ENCODE data around the gene ERGIC2. TPM values are rescaled to one million over a fixed set of nuclear protein-coding genes. Genes with fewer than 3 reads are reported as not detected.

ERGIC2 gene
- polyA plus RNA-seq, 3 donors: 5.9 to 59.0 (median 52.7) TPM

DNA sequence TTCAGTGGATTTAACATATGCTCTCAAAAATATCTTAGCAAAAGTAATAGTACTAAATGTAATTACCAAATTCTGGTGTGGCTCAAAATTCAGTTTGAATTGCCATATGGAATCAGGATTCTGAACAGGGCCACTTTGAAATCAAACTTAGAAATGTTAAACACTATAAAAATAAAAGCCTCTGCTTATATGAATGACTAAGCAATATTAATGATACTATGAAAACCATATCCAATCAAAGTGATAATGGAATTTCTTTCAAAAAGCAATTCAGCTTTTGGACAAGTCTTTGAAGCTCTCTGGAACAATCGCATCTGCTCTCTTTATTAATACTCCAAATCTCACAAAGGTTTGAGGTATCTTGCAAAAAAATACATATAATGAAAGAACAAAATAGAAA lies 51.6 kb downstream of the ERGIC2 start:
- intact Hi-C loops (cut with micrococcal nuclease): no loop called here
- Histone ChIP-seq H3K4me2 (replicated peaks; ENCODE audit: extremely low read depth, low read length, poor library complexity, severe bottlenecking) (no peak overlapping the region), H3K79me2 (ENCODE audit: insufficient read depth, low read length) (no peaks in the 10 kb centered on the region), H2AFZ (ENCODE audit: insufficient read depth, low read depth, low read length, poor library complexity, severe bottlenecking) (no peak overlapping the region), H3K9me3 (replicated peaks in 1 of 2; ENCODE audit: control insufficient read depth in 1 of 2, insufficient read depth in 1 of 2, low read length in 2 of 2) (no peaks in the 10 kb centered on the region), H3K4me1 (ENCODE audit: control insufficient read depth in 1 of 2, insufficient read depth in 2 of 2, low read length in 2 of 2) (no peaks in the 10 kb centered on the region), H3K27ac (ENCODE audit: low read depth in 1 of 2, low read length in 2 of 2) (no peak overlapping the region), H3K36me3 (replicated peaks in 1 of 2; ENCODE audit: control insufficient read depth in 1 of 2, insufficient read depth in 2 of 2, low read length in 2 of 2) (peaks cover 1 to 30% of the 10 kb centered on the region in 2 donors), H3K27me3 (ENCODE audit: control insufficient read depth in 2 of 2, insufficient read depth in 2 of 2, low read length in 2 of 2) (no peaks in the 10 kb centered on the region), H3K9ac (ENCODE audit: insufficient read depth, low read length, poor library complexity, severe bottlenecking) (no peak overlapping the region), H3K4me3 (replicated peaks in 1 of 3; ENCODE audit: low read depth in 2 of 3, low read length in 3 of 3) (no peak overlapping the region), H4K20me1 (ENCODE audit: insufficient read depth, low read length) (no peaks in the 10 kb centered on the region)
- Mint-ChIP-seq H3K4me3 (no peak overlapping the region), H3K9me3 (peaks cover 0 to 3% (median 1%) of the 10 kb centered on the region in 7 donors), H3K27ac (no peak overlapping the region), H3K4me1 (no peaks in the 10 kb centered on the region), H3K36me3 (peaks cover 36 to 38% of the 10 kb centered on the region in 2 donors), H3K27me3 (ENCODE audit: low read depth in 3 of 3) (no peaks in the 10 kb centered on the region)
- TF ChIP-seq, protein P1, sequence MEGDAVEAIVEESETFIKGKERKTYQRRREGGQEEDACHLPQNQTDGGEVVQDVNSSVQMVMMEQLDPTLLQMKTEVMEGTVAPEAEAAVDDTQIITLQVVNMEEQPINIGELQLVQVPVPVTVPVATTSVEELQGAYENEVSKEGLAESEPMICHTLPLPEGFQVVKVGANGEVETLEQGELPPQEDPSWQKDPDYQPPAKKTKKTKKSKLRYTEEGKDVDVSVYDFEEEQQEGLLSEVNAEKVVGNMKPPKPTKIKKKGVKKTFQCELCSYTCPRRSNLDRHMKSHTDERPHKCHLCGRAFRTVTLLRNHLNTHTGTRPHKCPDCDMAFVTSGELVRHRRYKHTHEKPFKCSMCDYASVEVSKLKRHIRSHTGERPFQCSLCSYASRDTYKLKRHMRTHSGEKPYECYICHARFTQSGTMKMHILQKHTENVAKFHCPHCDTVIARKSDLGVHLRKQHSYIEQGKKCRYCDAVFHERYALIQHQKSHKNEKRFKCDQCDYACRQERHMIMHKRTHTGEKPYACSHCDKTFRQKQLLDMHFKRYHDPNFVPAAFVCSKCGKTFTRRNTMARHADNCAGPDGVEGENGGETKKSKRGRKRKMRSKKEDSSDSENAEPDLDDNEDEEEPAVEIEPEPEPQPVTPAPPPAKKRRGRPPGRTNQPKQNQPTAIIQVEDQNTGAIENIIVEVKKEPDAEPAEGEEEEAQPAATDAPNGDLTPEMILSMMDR (IDR thresholded peaks at IDR 0.05): no peak
- WGBS (ENCODE audit: insufficient coverage): no CpG with 5 or more reads among the region's 1 CpG
- no peak for DNase-seq

DNA sequence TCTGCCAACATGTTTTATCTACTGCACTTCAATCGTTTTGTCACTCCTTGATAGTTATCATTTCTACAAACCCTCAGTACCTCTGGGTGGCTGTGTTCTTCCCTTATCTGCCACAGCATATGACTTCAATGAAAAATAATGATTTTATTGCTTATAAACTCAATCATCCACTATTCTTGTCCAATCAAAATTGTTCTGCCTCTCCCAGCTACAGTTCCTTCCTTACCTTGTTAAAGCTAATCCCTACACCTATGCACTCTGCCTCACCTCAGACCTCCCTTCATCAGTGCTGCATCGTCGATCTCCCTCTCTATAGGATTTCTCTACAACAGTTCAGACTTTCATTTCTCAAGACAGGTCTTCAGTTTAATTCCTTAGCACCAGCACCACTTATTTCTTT lies 58.8 kb downstream of the ERGIC2 start:
- H3K9me3 Mint-ChIP-seq: peaks cover 3 to 23% (median 17%) of the 10 kb centered on the region in 7 donors
- Histone ChIP-seq H3K27ac (ENCODE audit: low read depth in 1 of 2, low read length in 2 of 2) (no peak overlapping the region), H3K27me3 (ENCODE audit: control insufficient read depth in 2 of 2, insufficient read depth in 2 of 2, low read length in 2 of 2) (no peaks in the 10 kb centered on the region), H4K20me1 (ENCODE audit: insufficient read depth, low read length) (no peaks in the 10 kb centered on the region), H3K79me2 (ENCODE audit: insufficient read depth, low read length) (no peaks in the 10 kb centered on the region), H3K9ac (ENCODE audit: insufficient read depth, low read length, poor library complexity, severe bottlenecking) (no peak overlapping the region), H3K36me3 (replicated peaks in 1 of 2; ENCODE audit: control insufficient read depth in 1 of 2, insufficient read depth in 2 of 2, low read length in 2 of 2) (peaks cover 14 to 53% of the 10 kb centered on the region in 2 donors), H2AFZ (ENCODE audit: insufficient read depth, low read depth, low read length, poor library complexity, severe bottlenecking) (no peak overlapping the region), H3K4me3 (replicated peaks in 1 of 3; ENCODE audit: low read depth in 2 of 3, low read length in 3 of 3) (no peak overlapping the region), H3K9me3 (replicated peaks in 1 of 2; ENCODE audit: control insufficient read depth in 1 of 2, insufficient read depth in 1 of 2, low read length in 2 of 2) (peaks cover 8 to 11% of the 10 kb centered on the region in 2 donors), H3K4me1 (ENCODE audit: control insufficient read depth in 1 of 2, insufficient read depth in 2 of 2, low read length in 2 of 2) (no peaks in the 10 kb centered on the region), H3K4me2 (replicated peaks; ENCODE audit: extremely low read depth, low read length, poor library complexity, severe bottlenecking) (no peak overlapping the region)
- no peaks in the 10 kb centered on the region for H3K27me3 Mint-ChIP-seq (ENCODE audit: low read depth in 3 of 3)
- peak overlapping the region in 1 of 7 donors; percentile 1 for H3K27ac Mint-ChIP-seq
- TF ChIP-seq, protein P1 (IDR thresholded peaks at IDR 0.05): no peak
- peaks cover 7% of the 10 kb centered on the region for H3K4me1 Mint-ChIP-seq
- WGBS (ENCODE audit: insufficient coverage): 100% methylated on average over 2 of the region's 3 CpGs
- H3K4me3 Mint-ChIP-seq: no peak overlapping the region
- no peak for DNase-seq
- H3K36me3 Mint-ChIP-seq: peaks cover 53 to 58% of the 10 kb centered on the region in 2 donors
- intact Hi-C loops (cut with micrococcal nuclease): no loop called here

Data from CD14-positive monocyte (primary cell).